Measurements from ENCODE around the gene MEST. TPM values are rescaled to one million over a fixed set of nuclear protein-coding genes. Genes with fewer than 3 reads are reported as not detected.
"Not testable (repeated sequence)": the region's sequence is repeated elsewhere in the genome, so short reads cannot be mapped to it uniquely, and the experiment has no call there.

MEST gene
- polyA plus RNA-seq (ENCODE audit: low read depth in 6 of 6) = 10 to 100 TPM in 1 of 6 donors, 1 to 10 TPM in 5; 4.6 to 19.4 (median 5.7) TPM

- peaks cover 28 to 41% (median 34%) of the 10 kb centered on the region in 3 donors for H3K27me3 Mint-ChIP-seq
- peaks cover 11 to 32% (median 20%) of the 10 kb centered on the region in 3 donors for H3K4me1 Mint-ChIP-seq
- DNase-seq (no peak), ATAC-seq (ENCODE audit: low read depth in 2 of 2) (peak; percentile 42 to 43)
- peaks cover 0 to 6% (median 2%) of the 10 kb centered on the region in 7 donors for H3K9me3 Mint-ChIP-seq
- no peaks in the 10 kb centered on the region for H3K36me3 Mint-ChIP-seq
- peak within 1 kb of the TSS; percentile 73 to 86 (median 80) for H3K4me3 Mint-ChIP-seq
- H3K27ac Mint-ChIP-seq = peak within 1 kb of the TSS in 1 of 6 donors; percentile 92
Observed at GRCh38 chr7:130491841-130492522, at the start of gene MEST. Gene MEST (plus strand): TSS chr7:130492085. CDS start chr7:130492314, 229 bp downstream.

- Mint-ChIP-seq H3K27me3 (peaks cover 5 to 10% (median 6%) of the 10 kb centered on the region in 3 donors), H3K4me3 (peak overlapping the region in 2 of 8 donors; percentile 47 to 91), H3K9me3 (peaks cover 0 to 6% (median under 1%) of the 10 kb centered on the region in 7 donors), H3K27ac (no peak overlapping the region), H3K36me3 (no peaks in the 10 kb centered on the region), H3K4me1 (peaks cover 9 to 13% (median 9%) of the 10 kb centered on the region in 3 donors)
- no peak for ATAC-seq (ENCODE audit: low read depth in 2 of 2)
- DNase-seq = no peak
Observed at GRCh38 chr7:130442601-130443000, 49.3 kb upstream of the MEST start.

GRCh38 chr7:130444234-130444633, 47.7 kb upstream of the MEST start:
- Mint-ChIP-seq H3K9me3 (peaks cover 2 to 13% (median 7%) of the 10 kb centered on the region in 7 donors), H3K4me3 (no peak overlapping the region), H3K27me3 (peaks cover 5 to 21% (median 12%) of the 10 kb centered on the region in 3 donors), H3K36me3 (peaks cover 6 to 8% of the 10 kb centered on the region in 2 donors), H3K27ac (no peak overlapping the region), H3K4me1 (peaks cover 9 to 13% (median 9%) of the 10 kb centered on the region in 3 donors)
- ATAC-seq (ENCODE audit: low read depth in 2 of 2) = no peak
- no peak for DNase-seq

- Mint-ChIP-seq H3K36me3 (peaks cover 6 to 8% of the 10 kb centered on the region in 2 donors), H3K27me3 (peaks cover 5 to 21% (median 12%) of the 10 kb centered on the region in 3 donors), H3K9me3 (peaks cover 2 to 13% (median 7%) of the 10 kb centered on the region in 7 donors), H3K4me1 (peaks cover 9 to 13% (median 9%) of the 10 kb centered on the region in 3 donors), H3K4me3 (peak overlapping the region in 2 of 8 donors; percentile 13 to 31), H3K27ac (no peak overlapping the region)
- no peak for ATAC-seq (ENCODE audit: low read depth in 2 of 2)
- no peak for DNase-seq
Observed at GRCh38 chr7:130444751-130445407, 47.0 kb upstream of the MEST start.

GRCh38 chr7:130446259-130446658, 45.6 kb upstream of the MEST start:
- Mint-ChIP-seq H3K36me3 (peaks cover 6 to 8% of the 10 kb centered on the region in 2 donors), H3K4me1 (peaks cover 0 to 3% (median 2%) of the 10 kb centered on the region in 3 donors), H3K27me3 (peaks cover 7 to 21% (median 12%) of the 10 kb centered on the region in 3 donors), H3K9me3 (peaks cover 2 to 13% (median 7%) of the 10 kb centered on the region in 7 donors), H3K27ac (no peak overlapping the region), H3K4me3 (no peak overlapping the region)
- no peak for DNase-seq
- ATAC-seq (ENCODE audit: low read depth in 2 of 2) = no peak

GRCh38 chr7:130451344-130451743, 40.5 kb upstream of the MEST start:
- not testable (repeated sequence) for H3K4me3 Mint-ChIP-seq; H3K4me1 Mint-ChIP-seq; DNase-seq; H3K36me3 Mint-ChIP-seq; ATAC-seq (ENCODE audit: low read depth in 2 of 2); H3K27ac Mint-ChIP-seq
- Mint-ChIP-seq H3K27me3 (peaks cover 4 to 13% (median 6%) of the 10 kb centered on the region in 3 donors), H3K9me3 (peaks cover 4 to 13% (median 7%) of the 10 kb centered on the region in 7 donors)

- peaks cover 4 to 8% (median 5%) of the 10 kb centered on the region in 7 donors for H3K9me3 Mint-ChIP-seq
- ATAC-seq (ENCODE audit: low read depth in 2 of 2) (no peak), DNase-seq (no peak)
- no peak overlapping the region for H3K4me3 Mint-ChIP-seq
- H3K36me3 Mint-ChIP-seq = peaks cover 6 to 7% of the 10 kb centered on the region in 2 donors
- H3K27ac Mint-ChIP-seq = no peak overlapping the region
- peaks cover 0 to under 1% (median 0%) of the 10 kb centered on the region in 3 donors for H3K4me1 Mint-ChIP-seq
- H3K27me3 Mint-ChIP-seq = peaks cover 4 to 7% (median 6%) of the 10 kb centered on the region in 3 donors
Observed at GRCh38 chr7:130452951-130453350, 38.9 kb upstream of the MEST start.

GRCh38 chr7:130454959-130455358, 36.9 kb upstream of the MEST start:
- H3K4me3 Mint-ChIP-seq = no peak overlapping the region

GRCh38 chr7:130458257-130458656, 33.6 kb upstream of the MEST start:
- Mint-ChIP-seq H3K27me3 (no peaks in the 10 kb centered on the region), H3K9me3 (peaks cover 0 to 19% (median 7%) of the 10 kb centered on the region in 7 donors), H3K4me1 (peaks cover 5 to 8% (median 6%) of the 10 kb centered on the region in 3 donors), H3K4me3 (peak overlapping the region in 5 of 8 donors; percentile 2 to 57 (median 27)), H3K36me3 (no peaks in the 10 kb centered on the region), H3K27ac (peak overlapping the region in 2 of 6 donors; percentile 34 to 74)
- ATAC-seq (ENCODE audit: low read depth in 2 of 2) (peak; percentile 39 to 52), DNase-seq (no peak)

More at GRCh38 chr7:130454959-130455358, 36.9 kb upstream of the MEST start:
- DNase-seq (no peak), ATAC-seq (ENCODE audit: low read depth in 2 of 2) (no peak)
- H3K36me3 Mint-ChIP-seq = no peaks in the 10 kb centered on the region
- H3K9me3 Mint-ChIP-seq = peaks cover 0 to 18% (median 7%) of the 10 kb centered on the region in 7 donors
- H3K4me1 Mint-ChIP-seq = peaks cover 5 to 8% (median 6%) of the 10 kb centered on the region in 3 donors
- no peak overlapping the region for H3K27ac Mint-ChIP-seq
- peaks cover 0 to 4% (median 0%) of the 10 kb centered on the region in 3 donors for H3K27me3 Mint-ChIP-seq

GRCh38 chr7:130461272-130461671, 30.6 kb upstream of the MEST start:
- Mint-ChIP-seq H3K9me3 (peaks cover 0 to 31% (median 12%) of the 10 kb centered on the region in 7 donors), H3K4me3 (no peak overlapping the region)

GRCh38 chr7:130463553-130464434, 28.1 kb upstream of the MEST start:
- Mint-ChIP-seq H3K9me3 (peaks cover 0 to 25% (median 11%) of the 10 kb centered on the region in 7 donors), H3K4me3 (no peak overlapping the region), H3K27me3 (peaks cover 4 to 7% (median 4%) of the 10 kb centered on the region in 3 donors), H3K36me3 (no peaks in the 10 kb centered on the region), H3K27ac (no peak overlapping the region), H3K4me1 (no peaks in the 10 kb centered on the region)
- DNase-seq (no peak), ATAC-seq (ENCODE audit: low read depth in 2 of 2) (no peak)

More at GRCh38 chr7:130461272-130461671, 30.6 kb upstream of the MEST start:
- ATAC-seq (ENCODE audit: low read depth in 2 of 2) = no peak
- no peaks in the 10 kb centered on the region for H3K36me3 Mint-ChIP-seq
- no peak overlapping the region for H3K27ac Mint-ChIP-seq
- H3K4me1 Mint-ChIP-seq = peaks cover 5 to 8% (median 6%) of the 10 kb centered on the region in 3 donors
- no peak for DNase-seq
- no peaks in the 10 kb centered on the region for H3K27me3 Mint-ChIP-seq

- peaks cover 8 to 15% (median 15%) of the 10 kb centered on the region in 3 donors for H3K4me1 Mint-ChIP-seq
- H3K27me3 Mint-ChIP-seq = peaks cover 4 to 9% (median 7%) of the 10 kb centered on the region in 3 donors
- H3K36me3 Mint-ChIP-seq = no peaks in the 10 kb centered on the region
- ATAC-seq (ENCODE audit: low read depth in 2 of 2) (no peak), DNase-seq (no peak)
- no peak overlapping the region for H3K4me3 Mint-ChIP-seq
- no peak overlapping the region for H3K27ac Mint-ChIP-seq
- peaks cover 0 to 12% (median 0%) of the 10 kb centered on the region in 7 donors for H3K9me3 Mint-ChIP-seq
Observed at GRCh38 chr7:130468612-130469011, 23.3 kb upstream of the MEST start.

Measured in naive B cell (primary cell).